Measurements from ENCODE around the gene MPZL1.

- TF ChIP-seq CTCF (IDR thresholded peaks at IDR 0.05) (no peak), POLR2A (IDR thresholded peaks at IDR 0.05) (no peak)
These were observed 83.3 kb downstream of the MPZL1 start for GRCh38 chr1:167805041-167805556.
